ENCODE results near the gene CRABP2.

CRABP2 gene

GRCh38 chr1:156691665-156692440 is 13.5 kb downstream of the CRABP2 start:
- TF ChIP-seq REST (IDR thresholded peaks at IDR 0.05; ENCODE audit: insufficient read depth in 1 of 2, low read depth in 2 of 2, low read length in 2 of 2) (no peak), SIN3A (IDR thresholded peaks at IDR 0.05; ENCODE audit: borderline replicate concordance, insufficient read depth, low read length) (no peak), POLR2AphosphoS5 (IDR thresholded peaks at IDR 0.05; ENCODE audit: low read depth, low read length) (no peak), FOXP2 (optimal IDR thresholded peaks at IDR 0.05; ENCODE audit: borderline replicate concordance, extremely low read depth, extremely low read length, insufficient read depth) (no peak), TAF1 (IDR thresholded peaks at IDR 0.05; ENCODE audit: borderline replicate concordance, insufficient read depth, low read length) (no peak)

DNA sequence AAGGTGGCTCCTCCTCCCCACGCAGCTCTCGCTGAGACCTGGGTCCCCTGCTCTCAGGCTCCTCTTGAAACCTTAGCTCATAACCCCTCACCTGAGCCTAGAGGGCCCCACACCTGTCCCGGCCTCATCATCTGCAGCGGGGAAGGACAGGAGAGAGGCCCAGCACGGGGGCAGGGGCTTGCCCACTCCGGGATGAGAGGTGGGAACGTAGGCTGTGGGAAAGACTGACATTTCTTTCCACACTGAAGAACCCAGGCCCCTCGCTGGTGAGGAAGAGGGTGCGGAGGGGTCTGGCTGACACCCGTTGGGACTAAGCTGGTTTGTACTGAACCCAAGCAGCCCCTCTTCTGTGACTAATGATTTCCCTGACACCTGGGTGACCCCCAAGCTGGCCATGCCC is 14.2 kb downstream of the CRABP2 start:
- no peak for TF ChIP-seq SIN3A (IDR thresholded peaks at IDR 0.05; ENCODE audit: borderline replicate concordance, insufficient read depth, low read length)
- no peak for TF ChIP-seq REST (IDR thresholded peaks at IDR 0.05; ENCODE audit: insufficient read depth in 1 of 2, low read depth in 2 of 2, low read length in 2 of 2)
- TF ChIP-seq TAF1 (IDR thresholded peaks at IDR 0.05; ENCODE audit: borderline replicate concordance, insufficient read depth, low read length), result no peak
- TF ChIP-seq FOXP2 (optimal IDR thresholded peaks at IDR 0.05; ENCODE audit: borderline replicate concordance, extremely low read depth, extremely low read length, insufficient read depth), result no peak
- no peak for TF ChIP-seq POLR2AphosphoS5 (IDR thresholded peaks at IDR 0.05; ENCODE audit: low read depth, low read length)

GRCh38 chr1:156690675-156691036 is 14.7 kb downstream of the CRABP2 start:
- TF ChIP-seq TAF1 (IDR thresholded peaks at IDR 0.05; ENCODE audit: borderline replicate concordance, insufficient read depth, low read length) (no peak), REST (IDR thresholded peaks at IDR 0.05; ENCODE audit: insufficient read depth in 1 of 2, low read depth in 2 of 2, low read length in 2 of 2) (no peak), SIN3A (IDR thresholded peaks at IDR 0.05; ENCODE audit: borderline replicate concordance, insufficient read depth, low read length) (no peak), FOXP2 (optimal IDR thresholded peaks at IDR 0.05; ENCODE audit: borderline replicate concordance, extremely low read depth, extremely low read length, insufficient read depth) (no peak), POLR2AphosphoS5 (IDR thresholded peaks at IDR 0.05; ENCODE audit: low read depth, low read length) (no peak)

DNA sequence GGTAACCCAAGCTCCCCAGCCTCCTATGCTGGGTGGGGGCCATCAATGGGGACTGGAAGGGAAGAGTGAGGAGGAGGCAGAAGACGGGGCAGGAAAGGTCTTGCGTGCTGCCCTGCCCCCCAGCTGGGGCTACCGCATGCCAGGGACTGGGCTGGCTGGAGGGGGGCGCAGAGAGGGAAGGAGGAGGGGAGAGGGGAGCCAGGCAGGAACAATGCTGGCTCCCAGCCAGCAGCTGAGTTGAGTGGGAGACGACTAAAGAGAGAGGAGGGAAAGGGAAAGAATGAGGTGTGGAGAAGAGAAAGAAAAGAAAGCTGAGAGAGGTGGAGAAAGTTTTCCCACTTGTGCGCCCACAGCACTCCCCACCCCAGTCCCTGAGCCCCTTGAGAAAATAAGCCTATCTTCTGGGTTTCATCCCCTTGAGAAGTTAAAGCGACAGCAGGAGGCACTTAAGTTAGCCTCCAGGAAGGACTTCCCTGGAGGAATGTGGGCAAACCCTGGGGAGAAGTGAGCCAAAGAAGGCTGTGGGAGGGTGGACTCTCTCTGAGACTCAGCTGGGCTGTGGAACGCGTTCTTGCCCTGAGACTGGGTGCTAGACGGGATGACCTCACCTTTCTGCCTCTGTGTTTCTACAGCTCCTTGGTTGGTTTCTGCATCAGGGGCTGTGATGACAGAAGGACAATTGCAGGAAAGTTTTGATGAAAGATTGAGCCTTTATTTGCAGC is 15.3 kb downstream of the CRABP2 start:
- TF ChIP-seq TAF1 (IDR thresholded peaks at IDR 0.05; ENCODE audit: borderline replicate concordance, insufficient read depth, low read length) (no peak), SIN3A (IDR thresholded peaks at IDR 0.05; ENCODE audit: borderline replicate concordance, insufficient read depth, low read length) (no peak), POLR2AphosphoS5 (IDR thresholded peaks at IDR 0.05; ENCODE audit: low read depth, low read length) (no peak), REST (IDR thresholded peaks at IDR 0.05; ENCODE audit: insufficient read depth in 1 of 2, low read depth in 2 of 2, low read length in 2 of 2) (no peak), FOXP2 (optimal IDR thresholded peaks at IDR 0.05; ENCODE audit: borderline replicate concordance, extremely low read depth, extremely low read length, insufficient read depth) (no peak)
